Measurements from ENCODE around the gene OGFOD1.

GRCh38 chr16:56505181-56505580 lies 53.8 kb downstream of the OGFOD1 start:
- TF ChIP-seq EZH2 (IDR thresholded peaks at IDR 0.05; ENCODE audit: borderline replicate concordance, control insufficient read depth, low read depth, low read length) (no peak), JUNB (IDR thresholded peaks at IDR 0.05) (no peak), CREB1 (IDR thresholded peaks at IDR 0.05; ENCODE audit: low read depth) (no peak), POLR2A (IDR thresholded peaks at IDR 0.05; ENCODE audit: low read depth, low read length) (no peak), CTCF (IDR thresholded peaks at IDR 0.05 in 2 of 3, conservative IDR thresholded peaks at IDR 0.05 in 1 of 3; ENCODE audit: control insufficient read depth in 2 of 3, extremely low read depth in 1 of 3, insufficient read depth in 1 of 3, low read depth in 3 of 3, low read length in 3 of 3) (no peak), CHD1 (IDR thresholded peaks at IDR 0.05; ENCODE audit: low read depth, low read length) (no peak), ASH2L (IDR thresholded peaks at IDR 0.05; ENCODE audit: borderline replicate concordance, low read depth) (no peak), CREM (IDR thresholded peaks at IDR 0.05; ENCODE audit: low read depth) (no peak), ATF7 (IDR thresholded peaks at IDR 0.05; ENCODE audit: low read depth) (no peak), TAF1 (IDR thresholded peaks at IDR 0.05; ENCODE audit: borderline replicate concordance, low read depth, low read length) (no peak)

All from GM12878 (cell line).